Posterior cingulate gyrus (tissue), 11 donors: ENCODE data around the gene SLCO4A1.
A peak's percentile ranks its signal among the peaks of the same experiment; 100 is the strongest.
"Not testable (repeated sequence)": the region's sequence is repeated elsewhere in the genome, so short reads cannot be mapped to it uniquely, and the experiment has no call there.

Experiments used
- DNase-seq, 10 donors: peaks; one replicate each; pipeline versions ENCODE4 v3.0.0 to v3.0.0-alpha.2; 2020 to 2021; ENCODE audit warnings: mixed read lengths in 3 of 10
- intact Hi-C: fragments of 100-400 bp; cut with DNase I; formaldehyde crosslinking; loops from one replicate; pipeline ENCODE4 v1.15.1; 2023

Gene SLCO4A1

DNA sequence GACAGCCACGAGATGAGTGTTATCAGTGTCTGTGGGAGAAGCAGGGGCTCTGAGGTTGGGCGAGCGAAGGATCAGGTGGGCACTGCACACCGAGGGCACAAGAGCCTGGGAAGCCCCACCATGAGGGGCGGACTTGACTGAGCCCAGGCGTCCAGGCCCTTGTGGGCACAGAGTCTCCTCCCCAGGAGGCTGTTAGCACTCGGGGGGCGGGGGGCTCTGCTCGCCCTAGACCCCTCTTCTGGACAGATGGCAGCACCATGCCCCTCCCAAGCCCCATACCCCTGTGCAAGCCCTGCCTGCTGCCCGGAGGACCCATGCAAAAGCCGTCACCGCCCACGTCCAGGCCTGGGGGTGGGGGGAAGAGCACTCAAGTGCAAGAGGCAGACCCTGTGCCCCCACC, 21.7 kb upstream of the SLCO4A1 start:
- intact Hi-C loops: no loop called here
- DNase-seq: peak in 3 of 10 donors; percentile 46 to 81 (median 57)

GRCh38 chr20:62621251-62622110, 20.8 kb upstream of the SLCO4A1 start:
- peak in 3 of 10 donors; percentile 63 to 75 (median 65) for DNase-seq
- intact Hi-C loops: no loop called here

DNA sequence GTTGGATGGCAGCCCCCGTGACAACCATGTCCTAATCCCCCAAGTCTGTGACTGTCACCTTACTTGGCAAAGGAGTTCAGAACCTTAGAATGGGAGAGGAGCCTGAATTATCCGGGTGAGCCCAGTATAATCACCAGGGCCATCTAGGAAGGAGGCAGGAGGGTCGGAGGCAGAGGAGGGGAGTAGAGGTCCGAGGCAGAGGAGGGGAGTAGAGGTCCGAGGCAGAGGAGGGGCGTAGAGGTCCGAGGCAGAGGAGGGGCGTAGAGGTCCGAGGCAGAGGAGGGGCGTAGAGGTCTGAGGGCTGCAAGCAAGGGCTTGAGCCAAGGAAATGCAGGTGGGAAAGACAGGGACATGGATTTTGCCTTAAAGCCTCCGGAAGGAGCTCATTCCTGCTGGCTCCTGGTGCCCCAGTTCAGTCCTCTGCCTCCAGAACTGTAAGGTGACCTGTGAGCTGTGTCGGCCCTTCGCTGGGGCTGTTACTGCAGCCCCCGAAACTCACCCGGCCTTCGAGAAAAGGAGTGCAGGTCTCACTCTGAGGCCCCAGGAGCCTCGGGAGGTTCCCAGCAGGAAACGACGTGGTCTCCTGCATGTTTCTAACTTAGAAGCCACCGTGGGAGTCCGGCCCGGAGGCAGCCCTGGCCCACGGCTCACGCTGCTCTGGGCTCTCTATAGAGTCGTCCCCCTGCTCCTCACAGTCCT, 20.0 kb upstream of the SLCO4A1 start:
- intact Hi-C loops: no loop called here
- peak in 2 of 10 donors; percentile 19 to 61 for DNase-seq

GRCh38 chr20:62622877-62623487, 19.3 kb upstream of the SLCO4A1 start:
- intact Hi-C loops: no loop called here
- DNase-seq: peak in 4 of 10 donors; percentile 22 to 75 (median 66)

DNA sequence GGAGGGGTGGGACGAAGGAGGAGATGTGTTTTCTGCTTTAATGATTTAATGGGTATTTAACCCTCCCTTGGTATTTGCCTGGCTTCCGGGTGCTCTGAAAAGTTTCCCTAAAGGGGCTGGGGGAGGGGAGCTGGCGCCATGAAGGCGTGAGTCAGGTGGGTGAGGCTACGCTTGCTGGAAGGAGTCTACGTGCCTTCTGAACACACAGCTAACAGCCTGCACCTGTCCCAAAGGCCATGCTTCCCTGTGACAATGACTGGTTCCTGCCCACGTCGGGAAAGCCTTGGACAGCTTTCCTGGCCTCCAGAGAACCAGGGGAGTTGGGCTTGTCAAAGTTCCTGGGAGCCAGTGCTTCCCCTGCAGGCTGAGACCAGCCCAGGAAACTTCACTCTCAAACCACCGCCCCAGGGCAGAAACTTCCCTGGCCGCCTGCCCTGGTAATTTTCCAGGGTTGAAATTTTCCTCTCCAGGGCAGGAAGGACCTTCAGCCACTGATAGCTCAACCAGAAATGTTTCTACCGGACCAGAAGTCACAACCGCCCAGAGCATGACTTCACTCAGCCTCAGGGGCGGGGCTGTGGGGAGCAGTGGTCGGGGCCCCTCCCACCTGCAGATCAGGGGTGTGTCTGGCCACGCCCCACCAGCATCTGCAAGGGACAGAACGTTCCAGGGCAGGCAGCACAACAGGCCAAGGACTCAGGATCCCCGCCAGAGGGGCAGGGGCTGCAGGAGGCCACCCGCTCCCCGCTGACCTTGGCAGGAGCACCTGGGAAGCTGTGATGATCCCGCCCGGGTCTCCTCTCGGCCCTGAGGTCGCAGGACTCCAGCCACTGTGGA, 18.6 kb upstream of the SLCO4A1 start:
- intact Hi-C loops: no loop called here
- peak in 3 of 10 donors; percentile 24 to 88 (median 48) for DNase-seq

- intact Hi-C loops: no loop called here
- peak in 1 of 10 donors; percentile 75 for DNase-seq
These were observed 18.0 kb upstream of the SLCO4A1 start for GRCh38 chr20:62624325-62624690.

DNA sequence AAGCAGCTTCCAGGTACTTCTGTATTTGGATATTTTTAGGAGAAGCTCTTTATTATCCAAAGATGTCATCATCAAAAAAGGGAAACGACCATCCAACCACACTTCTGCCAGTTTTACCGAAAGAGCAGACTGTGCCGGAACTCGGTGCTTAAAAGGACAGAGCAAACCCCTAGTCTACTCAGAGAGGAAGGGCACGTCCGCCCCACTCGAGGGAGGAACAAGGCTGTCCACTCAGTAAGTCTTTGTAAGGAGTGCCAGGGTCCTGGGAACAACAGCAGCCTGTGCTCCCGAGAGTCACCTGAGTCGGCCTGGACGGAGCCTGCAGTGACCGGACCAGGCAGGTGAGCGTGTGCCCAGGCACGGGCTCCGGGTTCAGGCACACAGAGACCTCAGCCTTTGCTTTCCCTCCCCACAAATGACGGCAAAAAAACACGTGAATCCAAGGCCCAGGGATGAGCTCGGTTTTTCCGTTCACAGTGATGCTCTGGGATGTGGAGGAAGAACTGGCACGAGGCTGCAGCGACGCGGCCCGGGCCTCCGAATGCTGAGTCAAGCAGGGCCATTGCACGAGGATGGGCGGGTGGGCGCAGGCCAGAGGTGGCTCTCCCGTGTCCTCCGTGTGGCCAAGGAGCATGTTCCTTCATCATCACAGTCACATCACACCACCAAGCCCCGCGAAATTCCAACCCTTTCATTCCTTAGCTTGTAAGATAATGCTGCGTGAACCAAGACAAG, 17.4 kb upstream of the SLCO4A1 start:
- intact Hi-C loops: no loop called here
- DNase-seq: peak in 1 of 10 donors; percentile 70

GRCh38 chr20:62625516-62625915, 16.8 kb upstream of the SLCO4A1 start:
- DNase-seq: peak in 1 of 10 donors; percentile 68
- intact Hi-C loops: no loop called here

DNA sequence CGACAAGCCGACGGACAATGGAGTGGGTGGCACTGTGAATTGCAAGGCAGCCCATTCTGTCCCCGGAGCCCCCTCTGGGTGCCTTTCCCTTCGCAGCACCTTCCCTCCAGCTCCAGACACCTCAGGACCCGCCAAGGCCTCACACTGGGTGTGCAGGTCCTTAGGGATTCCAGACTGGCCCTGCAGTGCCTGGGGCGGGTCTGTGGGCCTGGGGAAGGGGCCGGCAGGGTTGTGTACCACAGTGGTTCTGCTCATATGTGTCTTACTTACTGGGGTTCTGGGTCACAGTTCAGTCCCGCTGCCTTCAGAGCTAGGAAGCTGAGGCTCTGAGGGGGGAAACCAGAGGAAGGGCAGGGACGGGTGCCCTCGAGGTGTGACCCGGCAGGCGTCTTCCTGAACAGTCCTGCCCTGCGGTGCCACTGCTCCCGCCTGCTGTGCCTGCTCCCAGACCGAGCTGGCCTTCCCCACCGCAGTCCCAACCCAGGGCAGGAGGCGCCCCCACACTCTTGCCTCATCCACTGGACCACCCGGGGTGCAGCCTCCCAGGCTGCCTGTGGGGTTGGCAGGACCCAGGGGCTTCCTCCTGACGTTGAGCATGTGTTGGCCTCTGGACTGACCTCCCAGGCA, 16.3 kb upstream of the SLCO4A1 start:
- intact Hi-C loops: no loop called here
- peak in 1 of 10 donors; percentile 76 for DNase-seq

- DNase-seq, intact Hi-C loops: not testable (repeated sequence)
These were observed 14.9 kb upstream of the SLCO4A1 start for GRCh38 chr20:62627425-62627824.

DNA sequence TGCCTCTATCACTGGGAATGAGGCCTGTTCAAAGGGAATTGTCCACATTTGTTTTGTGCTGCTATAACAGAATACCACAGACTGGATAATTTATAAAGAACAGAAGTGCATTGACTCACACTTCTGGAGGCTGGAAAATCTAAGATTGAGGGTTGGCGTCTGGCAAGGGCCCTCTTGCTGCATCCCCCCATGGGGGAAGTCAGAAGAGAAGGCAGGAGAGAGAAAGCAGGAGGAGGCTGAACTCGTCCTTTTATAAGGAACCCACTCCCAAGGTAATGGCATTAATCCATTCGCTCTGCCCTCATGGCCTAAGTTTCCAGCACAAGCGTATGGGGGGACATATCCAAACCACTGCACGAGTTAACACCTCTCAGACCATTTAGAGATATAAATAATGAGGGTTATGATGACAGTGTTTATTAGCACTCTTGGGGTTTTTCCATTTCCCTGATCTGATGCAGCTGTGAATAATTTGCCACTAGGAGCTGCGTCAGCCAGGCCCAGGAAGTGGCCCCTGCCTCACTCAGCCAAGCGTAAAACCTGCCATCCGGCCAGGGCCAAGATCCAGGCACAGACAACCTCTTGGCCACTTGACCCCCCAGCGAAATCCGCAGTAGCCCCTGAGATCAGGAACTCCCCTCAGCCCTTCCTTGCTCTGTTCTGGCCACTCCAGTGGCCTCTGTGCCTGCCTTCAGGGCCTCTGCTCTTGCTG, 14.2 kb upstream of the SLCO4A1 start:
- intact Hi-C loops: no loop called here
- DNase-seq: peak in 1 of 10 donors; percentile 41

GRCh38 chr20:62628691-62629090, 13.6 kb upstream of the SLCO4A1 start:
- intact Hi-C loops: no loop called here
- no peak for DNase-seq

DNA sequence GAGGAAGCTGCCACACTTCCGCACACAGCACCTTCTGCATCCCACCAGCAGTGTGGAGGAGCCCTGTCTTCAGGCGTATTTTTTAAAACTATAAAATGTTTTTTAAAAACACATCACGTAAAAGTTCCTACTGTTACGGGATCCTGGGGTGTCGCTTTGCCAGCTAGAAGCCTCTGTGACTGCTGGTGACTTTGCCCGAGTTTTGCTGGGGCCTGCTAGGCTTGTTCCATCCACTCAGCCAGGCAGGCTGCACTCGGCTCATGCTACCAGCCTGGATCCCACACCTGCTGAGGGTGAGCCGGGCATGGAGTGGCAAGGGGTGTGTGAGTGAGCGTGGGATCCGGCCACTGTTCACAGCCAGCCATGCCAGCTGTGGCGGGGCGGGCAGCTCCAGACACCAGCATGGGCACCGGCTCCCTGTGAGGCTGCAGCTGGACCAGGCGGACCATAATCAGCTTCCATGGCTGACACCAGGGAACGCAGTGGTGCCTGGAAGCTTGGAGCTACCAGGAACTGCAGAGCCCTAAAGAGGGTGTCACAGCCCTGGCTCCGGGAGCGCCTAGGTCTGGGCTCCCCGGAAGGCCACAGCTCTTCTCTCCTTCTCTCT, 12.3 kb upstream of the SLCO4A1 start:
- no peak for DNase-seq
- intact Hi-C loops: no loop called here

GRCh38 chr20:62631336-62632308, 10.7 kb upstream of the SLCO4A1 start:
- DNase-seq: peak in 1 of 10 donors; percentile 77
- intact Hi-C loops: no loop called here

GRCh38 chr20:62632575-62633090, 9.7 kb upstream of the SLCO4A1 start:
- peak in 1 of 10 donors; percentile 7 for DNase-seq
- intact Hi-C loops: no loop called here

- intact Hi-C loops: no loop called here
- DNase-seq: peak in 1 of 10 donors; percentile 53
These were observed 8.5 kb upstream of the SLCO4A1 start for GRCh38 chr20:62633598-62634329.
